Keratinocyte (primary cell): ENCODE data around the gene STXBP1.

Experiments
- CTCF ChIP-seq, 3 experiments: IDR thresholded peaks in 1 of 3; conservative IDR thresholded peaks in 1 of 3; optimal IDR thresholded peaks in 1 of 3; 2 replicates in 2 of 3; 3 replicates in 1 of 3; pipeline versions ENCODE3 to v1.5.1; 2011; ENCODE audit warnings: low read length in 3 of 3, mild to moderate bottlenecking in 3 of 3, moderate library complexity in 2 of 3, control low read depth in 1 of 3, inconsistent platforms in 1 of 3; ENCODE audit not compliant: insufficient read depth in 2 of 3; ENCODE audit errors: extremely low read depth in 1 of 3
- EZH2 ChIP-seq: IDR thresholded peaks from one replicate; pipeline ENCODE4 v1.6.1; 2012; ENCODE audit warnings: inconsistent platforms, mild to moderate bottlenecking, low read length, moderate library complexity

GRCh38 chr9:127680846-127681245 is 68.8 kb downstream of the STXBP1 start:
- TF ChIP-seq CTCF (optimal IDR thresholded peaks at IDR 0.05 in 1 of 3, IDR thresholded peaks at IDR 0.05 in 1 of 3, conservative IDR thresholded peaks at IDR 0.05 in 1 of 3; ENCODE audit: extremely low read depth in 1 of 3, insufficient read depth in 2 of 3, low read length in 3 of 3) (no peak), EZH2 (no peak)
